NCI-H345 (cell line): ENCODE data around the gene SLC22A23.

Experiments
- DNase-seq: peaks from one replicate; lab custom pipeline; 2025; lab: John Stamatoyannopoulos, UW

Gene SLC22A23

DNA sequence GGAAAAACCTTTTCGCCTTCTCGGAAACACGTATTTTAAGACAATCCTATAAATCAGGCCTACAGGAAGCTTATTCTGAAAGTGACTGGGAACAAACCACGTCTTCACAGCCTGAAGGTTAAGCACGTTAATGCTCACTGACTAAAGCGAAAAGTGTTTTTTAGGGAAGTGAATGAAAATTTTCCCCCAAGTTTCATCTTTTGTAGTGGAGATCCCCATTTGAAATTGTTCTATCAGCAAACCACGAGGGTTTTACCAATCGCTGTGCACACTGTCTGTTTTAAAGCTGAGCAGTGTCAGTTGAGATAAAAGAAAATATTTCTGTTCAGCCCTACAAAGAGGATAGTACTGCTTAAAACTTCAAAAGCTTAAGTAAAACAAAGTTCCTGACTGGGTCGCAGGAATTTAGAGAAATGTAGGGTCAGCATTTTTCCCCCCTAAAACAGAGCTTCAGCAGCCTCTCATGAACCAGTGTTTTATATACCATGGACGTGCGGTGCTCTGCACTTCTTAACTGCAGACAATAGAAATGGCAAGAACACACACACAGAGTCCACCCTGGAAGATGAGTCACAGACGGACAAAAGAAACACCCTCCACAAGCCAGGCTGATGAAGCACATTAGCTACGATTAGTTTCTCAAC lies 34.9 kb downstream of the SLC22A23 start:
- no peak for DNase-seq

DNA sequence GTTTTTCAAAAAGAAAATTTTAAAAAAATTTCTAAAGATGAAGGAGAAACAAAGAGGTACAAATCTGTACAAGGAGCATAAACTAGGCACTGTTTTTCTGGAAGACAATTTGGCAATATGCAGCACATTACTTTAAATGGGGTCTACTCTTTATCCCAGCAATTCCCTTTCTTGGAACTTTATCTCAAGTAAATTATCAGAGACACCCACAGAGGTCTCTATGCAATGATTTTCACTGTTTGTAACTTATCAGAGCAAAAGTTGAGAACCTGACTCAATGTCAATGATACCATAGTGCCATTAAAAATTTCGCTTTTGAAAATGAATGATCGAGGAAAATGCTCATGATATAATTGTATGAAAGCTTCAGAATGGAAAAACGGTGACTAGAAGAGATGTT lies 35.7 kb downstream of the SLC22A23 start:
- DNase-seq, result no peak

DNA sequence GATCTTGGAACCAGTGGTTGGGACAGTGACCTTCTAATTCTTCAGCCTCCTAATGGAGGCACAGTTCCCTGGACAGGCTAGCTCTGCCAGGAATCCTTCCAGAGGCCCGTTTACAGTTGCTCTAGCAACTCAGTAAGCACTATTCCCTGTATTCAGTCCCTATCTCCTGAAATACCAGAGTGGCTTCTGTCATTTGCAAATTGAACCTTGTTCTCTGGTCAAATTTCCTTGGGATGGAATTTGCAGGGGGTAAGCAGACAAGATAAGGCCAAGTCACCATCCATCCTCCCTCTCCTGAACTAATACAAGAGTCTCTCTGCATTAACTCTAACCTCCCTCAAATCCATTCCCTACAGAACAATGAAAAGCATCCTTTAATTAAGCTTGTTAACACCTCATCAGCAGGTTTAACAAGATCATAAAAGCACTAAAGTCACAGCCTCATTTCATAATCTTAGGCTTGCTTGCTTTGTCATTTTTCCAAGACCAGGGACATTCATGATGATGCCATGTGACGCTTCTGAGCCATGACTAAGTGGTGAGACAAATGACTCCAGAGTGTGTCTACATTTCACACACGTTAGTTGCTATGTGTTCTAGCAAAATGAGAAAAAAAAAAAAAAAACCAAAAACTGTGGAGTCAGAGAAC lies 37.1 kb downstream of the SLC22A23 start:
- DNase-seq, result peak; percentile 0

DNA sequence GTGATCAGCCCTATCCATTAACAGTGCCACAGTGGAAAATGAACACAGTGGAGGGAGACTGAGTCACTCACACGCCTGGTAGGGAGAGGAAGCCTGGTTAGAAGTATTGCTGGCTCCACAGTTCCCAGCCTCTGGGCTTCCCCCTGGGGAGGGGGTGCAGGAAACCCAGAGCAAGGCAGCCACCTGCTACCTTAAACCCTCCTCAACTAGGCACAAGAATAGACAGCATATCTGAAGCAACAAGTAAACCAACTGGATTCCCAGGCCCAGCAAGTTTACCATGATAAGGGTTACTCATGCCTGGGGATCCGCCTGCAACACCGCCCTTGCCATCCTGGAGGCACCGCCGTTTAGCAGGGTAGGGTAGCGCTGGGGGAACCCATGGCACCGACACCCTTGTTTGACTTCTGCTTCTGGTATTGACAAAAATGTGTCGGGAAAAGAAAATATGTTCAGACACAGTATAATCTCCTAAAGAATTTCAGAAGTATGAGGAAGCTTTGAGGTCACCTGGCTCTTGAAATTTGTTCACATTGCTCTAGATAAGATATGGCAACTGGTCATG lies 38.3 kb downstream of the SLC22A23 start:
- DNase-seq, result no peak

DNA sequence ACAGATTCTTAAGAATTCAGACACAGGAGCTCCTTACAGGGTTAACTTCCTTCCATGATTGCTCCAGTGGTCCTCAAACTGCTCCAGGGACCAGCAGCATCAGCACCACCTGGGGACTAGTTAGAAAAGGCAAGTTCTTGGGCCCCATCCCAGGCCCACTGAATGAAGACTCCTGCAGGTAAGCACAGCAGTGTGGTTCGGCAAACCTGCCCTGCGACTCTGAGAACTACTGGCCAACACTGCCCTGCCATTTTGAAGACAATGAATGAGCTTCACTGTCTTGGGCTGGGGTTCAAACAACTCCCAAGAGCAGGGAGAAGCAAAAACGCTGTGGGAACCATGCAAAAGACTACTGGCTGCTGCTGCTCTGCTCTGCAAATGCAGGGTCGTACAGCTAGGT lies 39.4 kb downstream of the SLC22A23 start:
- DNase-seq, result no peak

DNA sequence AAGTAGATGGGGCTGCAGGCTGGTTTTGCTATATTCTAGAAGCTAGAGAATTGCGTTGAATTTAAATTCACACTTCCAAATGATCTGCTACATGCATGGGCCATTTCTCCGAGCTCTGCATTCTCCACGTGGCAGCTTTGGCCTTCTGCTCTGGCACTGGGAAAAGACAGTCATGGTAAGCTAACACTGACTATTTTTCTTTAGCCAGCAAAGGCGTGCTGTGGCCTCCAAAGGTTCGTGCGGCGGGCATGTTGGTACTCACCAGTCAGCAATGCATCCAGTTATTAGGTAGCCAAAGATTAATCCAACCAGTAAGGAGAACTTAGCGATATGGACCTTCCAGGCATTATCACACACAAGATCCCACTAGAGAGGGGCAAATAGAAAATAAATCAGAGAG lies 41.4 kb downstream of the SLC22A23 start:
- DNase-seq, result no peak

DNA sequence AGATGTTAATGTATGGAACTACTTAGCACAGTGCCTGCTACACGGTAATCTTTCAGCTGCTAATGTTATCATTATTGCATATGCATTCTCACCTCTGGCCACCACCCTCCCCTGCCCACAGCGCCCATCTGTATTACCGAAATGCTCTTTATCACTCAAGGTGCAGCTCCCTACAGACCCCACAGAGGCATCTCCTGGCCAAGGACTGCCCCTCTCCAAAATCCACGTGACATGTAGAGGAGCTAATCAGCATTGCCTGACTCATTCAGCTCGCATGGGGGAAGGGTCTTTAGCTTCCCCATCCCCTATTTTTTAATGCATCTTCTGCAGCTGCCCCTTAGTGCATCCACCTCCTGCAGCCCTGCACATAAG lies 41.8 kb downstream of the SLC22A23 start:
- DNase-seq, result no peak

DNA sequence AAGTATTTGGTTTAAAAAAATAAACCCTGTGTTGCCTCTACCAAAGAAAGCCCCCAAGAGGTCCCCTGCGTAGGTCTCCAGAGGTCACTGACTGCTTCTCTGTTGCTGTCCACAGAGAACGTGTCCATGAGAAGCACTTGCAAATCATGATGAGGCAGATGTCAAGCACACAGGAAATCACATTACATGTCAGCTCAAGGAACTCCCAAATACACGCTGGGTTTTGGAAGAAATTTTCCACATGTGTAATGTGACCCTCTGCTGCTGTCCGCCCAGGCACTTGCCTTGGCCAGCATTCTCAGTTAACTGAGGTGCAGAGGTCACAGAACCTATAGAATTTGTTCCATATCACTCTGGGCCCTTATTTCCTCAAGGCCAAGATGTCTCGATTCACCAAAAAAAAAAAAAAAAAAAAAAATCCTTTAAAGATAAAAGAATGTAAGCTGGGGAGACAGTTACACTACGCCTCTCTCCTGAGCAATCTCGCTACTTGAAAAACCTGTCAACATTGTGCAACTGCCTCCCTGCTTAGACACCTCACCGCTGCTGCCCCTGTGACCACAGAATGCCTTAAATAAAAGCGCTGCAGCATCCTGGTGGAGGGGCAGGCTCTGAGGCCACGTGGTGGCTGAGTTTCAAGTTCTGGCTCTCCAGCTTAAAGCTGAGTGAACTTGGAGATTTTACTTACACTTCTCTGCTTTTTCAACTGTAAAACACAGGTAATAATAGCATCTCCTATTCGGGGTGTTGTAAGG lies 42.3 kb downstream of the SLC22A23 start:
- DNase-seq, result no peak

DNA sequence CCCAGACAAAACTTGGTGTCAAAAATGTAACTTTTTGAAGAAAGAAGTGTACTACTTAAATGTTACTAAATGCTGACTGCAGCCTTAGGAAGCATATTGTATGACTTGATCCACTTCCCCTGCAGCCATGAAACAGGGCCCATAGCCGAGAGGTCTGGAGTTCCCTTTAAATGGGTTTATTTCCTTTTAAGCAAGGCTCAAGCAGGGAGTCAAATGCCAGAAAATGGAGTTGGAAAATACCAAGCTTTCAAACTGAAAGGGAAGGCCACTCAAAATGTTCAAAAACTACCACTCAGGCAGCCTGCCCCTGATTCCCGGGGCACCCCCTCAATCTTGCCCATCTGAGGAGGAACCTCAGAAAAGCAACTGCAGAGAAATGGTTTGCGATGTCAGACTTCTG lies 43.3 kb downstream of the SLC22A23 start:
- no peak for DNase-seq

DNA sequence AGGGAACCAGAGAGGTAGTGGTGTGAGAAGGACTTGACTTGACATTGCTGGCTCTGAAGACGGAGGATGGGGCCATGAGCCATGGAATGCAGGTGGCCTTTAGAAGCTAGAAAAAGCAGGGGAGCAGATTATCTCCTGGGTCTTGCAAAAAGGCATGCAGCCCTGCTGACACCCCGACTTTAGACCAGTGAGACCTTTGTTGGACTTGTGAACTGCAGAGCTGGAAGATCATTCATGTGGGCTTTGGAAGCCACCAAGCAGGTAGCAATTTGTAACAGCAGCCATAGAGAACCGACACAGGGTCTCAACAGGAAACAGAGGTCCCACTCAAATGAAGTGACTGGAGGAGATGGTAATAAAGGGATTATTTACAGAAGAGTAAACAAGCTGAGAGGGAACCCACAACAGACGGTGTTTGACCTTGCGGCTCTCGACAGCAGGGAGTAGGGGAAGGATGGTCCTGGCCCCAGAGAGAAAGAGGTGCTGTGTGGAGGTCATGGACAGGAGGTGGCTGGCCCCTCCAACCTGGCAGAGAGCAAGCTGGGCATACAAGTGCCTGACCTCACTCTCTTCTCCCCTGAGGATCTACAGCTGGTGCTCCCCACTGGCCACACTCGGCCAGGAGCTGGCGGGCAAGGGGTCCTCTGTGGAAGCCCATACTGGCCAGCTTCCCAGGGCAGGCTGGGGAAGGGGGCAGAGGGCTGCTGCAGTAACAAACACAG lies 43.9 kb downstream of the SLC22A23 start:
- no peak for DNase-seq

DNA sequence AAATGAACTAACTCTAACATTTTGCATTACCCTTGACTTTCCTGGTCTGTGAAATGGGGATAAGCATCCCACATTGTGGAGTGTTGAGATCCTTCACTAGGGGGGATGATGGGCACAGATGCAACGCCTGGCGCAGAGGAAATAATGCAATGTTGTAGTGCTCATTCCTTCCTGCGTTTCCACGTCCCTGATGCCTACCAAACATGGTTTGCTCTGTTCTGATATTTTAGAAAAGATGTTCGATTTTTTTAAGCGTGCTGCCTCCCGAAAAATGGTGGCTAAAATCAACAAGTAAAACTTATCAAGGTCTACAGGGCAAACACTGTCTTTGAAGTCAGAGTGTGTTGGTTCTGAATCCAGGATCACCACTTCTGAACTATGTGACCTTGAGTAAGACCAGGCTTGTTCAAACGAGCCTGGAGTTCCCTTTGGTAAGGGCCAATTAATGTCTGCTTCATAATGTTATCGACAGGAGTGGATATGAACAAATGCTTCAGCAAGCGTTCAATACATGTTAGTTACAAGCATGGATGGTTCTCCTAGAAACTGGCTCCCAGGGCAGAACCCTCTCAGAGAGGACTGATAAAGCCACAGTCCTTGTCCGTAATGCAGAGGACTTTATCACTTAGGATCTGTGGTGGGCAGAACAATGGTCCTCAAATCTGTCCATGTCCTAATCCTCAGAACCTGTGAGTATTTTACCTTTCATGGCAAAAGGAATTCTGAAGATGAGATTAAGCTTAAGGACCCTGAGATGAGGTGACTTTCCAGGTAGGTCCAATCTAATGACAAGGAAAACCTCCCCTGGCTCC lies 44.7 kb downstream of the SLC22A23 start:
- DNase-seq, result no peak

DNA sequence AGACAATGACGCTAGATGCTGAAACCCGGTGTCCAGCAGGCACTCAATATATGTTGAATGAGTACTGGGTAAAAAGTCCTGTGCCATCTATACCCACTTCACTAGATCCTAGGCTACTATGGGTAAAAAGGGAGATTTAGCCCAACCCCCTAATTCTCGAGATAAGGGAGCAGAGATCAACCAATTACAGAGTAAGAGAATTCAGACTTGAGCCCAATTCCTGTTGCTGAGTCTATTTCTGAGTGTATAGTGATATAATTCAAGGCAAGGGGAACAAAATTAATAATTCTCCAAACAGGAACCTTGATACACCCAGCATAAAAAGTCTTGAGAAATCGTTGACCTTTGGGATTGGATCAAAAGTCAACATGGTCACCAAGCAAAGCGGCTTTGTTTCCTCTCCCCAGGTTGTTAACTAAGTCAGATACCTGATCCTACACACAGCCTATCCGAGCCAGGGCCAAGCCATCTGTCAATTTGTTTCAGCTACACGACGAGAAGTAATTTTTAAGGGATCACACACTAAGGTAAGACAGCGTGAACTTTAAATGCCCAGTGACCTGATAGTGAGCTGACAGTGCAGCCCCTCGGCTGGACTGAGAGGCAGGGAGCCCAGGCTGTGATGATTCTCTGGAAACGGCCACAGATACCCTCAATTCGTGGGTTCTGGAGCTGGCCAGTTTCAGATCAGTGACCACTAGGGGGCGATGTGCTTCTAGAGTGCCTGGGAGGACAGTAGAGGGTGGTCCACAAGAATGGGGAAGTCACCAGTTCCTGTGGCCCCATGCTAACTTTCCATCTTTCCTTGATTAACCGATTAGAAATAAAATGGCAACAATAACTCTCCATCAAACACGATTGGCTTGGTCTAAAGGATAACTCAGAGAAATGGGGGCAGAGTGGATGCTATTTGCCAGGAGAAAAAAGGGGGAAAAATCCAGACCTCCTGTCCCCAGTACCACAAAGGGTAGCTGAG lies 46.2 kb downstream of the SLC22A23 start:
- peak; percentile 4 for DNase-seq

DNA sequence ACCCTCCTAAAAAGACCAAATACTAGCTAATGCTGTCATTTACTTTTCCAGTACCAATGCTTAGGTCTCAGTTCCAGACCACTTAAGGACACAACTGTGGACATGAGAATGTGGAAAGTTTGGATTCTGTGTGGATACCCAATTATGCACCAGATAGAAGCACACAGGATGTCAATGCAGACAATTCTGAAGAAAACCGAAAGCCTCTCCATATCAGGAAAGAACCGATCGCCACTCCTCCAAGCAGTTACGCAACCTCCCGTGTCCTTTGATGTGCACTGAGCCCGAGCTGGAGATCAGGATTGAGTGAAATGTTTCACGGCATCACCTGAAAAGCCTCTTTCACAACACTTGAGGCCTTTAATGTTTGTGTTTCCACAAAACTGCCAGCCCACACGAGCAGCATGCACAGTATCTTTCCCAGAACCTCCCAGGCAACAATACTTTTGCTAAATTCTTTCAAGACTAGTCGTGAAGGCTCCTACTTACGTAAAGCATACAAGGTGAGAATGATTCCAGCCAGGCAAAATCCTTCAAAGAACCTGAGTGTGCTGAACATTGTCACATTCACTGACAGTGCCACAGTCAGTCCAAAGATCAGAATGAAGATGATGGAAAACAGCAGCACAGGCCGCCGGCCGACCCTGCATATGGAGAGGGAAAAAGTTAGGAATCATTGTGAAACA lies 47.0 kb downstream of the SLC22A23 start:
- DNase-seq, result no peak

DNA sequence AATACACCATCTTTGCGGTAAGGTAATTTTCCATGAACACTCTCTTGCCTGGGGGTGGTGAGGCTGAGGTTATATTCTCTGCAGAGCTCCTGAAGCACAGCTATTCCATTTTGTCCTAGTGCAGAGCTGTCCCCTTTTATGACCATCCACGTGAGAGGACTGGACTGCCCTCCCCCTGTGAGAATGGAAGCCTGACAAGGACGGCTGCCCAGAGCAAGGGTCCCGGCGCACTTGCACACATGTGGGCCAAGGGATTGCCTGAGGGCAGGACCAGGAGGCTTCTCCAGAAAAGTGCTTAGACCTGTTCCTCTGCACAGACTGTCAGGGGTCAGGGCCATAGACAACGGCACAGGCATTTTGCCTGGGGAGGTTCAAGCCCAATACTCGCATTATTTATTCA lies 48.2 kb downstream of the SLC22A23 start:
- no peak for DNase-seq

DNA sequence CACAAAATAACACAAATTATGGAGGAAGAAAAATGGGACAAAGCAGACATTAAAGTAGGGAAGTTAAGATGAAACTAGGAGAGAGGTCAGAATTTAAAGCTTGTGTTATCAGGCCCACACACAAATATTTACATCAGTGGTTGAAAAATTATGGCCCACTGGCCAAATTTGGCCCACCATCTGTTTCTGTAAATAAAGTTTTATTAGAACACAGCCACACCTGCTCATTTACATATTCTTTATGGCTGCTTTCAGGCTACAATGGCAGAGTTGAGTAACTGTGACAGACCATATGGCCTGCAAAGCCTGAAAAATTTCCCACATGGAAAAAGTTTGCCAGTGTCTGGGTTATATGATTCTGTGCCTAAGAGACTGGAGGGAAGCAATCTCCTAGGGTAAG lies 49.0 kb downstream of the SLC22A23 start:
- DNase-seq, result no peak

DNA sequence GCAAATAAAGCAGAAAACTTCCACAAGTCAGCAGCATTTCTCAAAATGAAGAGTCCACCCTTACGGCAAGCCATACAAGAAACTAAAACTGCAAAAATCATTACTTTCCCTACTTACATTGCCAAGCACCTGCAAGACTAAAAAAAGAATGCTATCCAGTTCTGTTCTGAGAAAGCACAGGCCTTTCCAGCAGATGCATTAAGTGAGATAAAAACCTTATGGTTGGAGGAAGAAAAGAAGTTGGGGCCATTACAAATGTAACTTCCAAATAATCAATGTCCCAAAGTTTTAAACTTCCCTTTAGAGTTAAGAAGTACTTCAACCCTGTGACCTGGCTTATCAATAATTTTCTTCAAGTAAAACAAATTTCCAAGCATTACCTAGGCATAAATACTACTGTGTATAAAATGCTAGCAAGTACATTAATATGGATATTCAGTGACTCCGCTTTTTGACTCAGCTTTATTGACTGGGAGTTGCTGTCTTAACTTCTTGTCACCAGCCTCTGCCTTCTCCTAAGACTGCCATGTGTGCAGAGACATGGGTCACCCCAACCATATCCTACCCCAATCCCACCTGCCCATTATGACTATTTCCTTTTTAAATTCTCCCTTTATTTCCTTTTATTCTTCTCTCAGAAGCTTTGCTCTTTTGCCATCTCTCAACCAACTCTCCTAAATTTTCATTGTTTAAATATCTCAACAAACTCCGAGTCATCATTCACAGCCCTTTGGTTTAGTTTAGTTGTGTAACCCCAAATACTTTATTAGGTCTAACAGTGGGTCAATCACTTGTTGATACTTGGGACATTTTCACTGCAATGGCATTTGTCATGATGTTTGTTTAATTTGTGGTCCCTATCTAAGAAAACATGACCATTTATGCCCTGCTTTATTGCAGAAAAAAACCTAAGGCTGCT lies 49.7 kb downstream of the SLC22A23 start:
- no peak for DNase-seq

DNA sequence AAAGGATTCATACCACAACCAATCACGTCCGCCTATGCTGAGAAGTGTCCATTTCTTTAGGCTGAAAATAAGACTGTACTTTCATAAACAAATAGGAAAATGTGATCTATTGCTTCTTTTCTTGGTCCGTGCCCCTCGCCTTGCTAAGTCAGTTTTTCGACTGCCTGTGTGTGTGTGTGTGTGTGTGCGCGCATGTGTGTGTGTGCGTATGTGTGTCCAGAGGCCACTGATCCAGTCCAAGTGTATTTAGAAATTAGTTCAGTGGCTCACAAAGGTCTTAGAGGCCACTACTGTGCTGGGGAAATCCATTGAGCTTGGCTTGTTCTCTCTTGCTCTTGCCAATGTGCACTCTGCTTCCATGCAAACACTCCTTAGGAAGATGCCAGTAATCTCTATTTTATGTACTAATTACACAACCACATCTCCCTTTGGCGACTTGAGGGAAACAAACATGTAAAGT lies 50.5 kb downstream of the SLC22A23 start:
- DNase-seq, result no peak

DNA sequence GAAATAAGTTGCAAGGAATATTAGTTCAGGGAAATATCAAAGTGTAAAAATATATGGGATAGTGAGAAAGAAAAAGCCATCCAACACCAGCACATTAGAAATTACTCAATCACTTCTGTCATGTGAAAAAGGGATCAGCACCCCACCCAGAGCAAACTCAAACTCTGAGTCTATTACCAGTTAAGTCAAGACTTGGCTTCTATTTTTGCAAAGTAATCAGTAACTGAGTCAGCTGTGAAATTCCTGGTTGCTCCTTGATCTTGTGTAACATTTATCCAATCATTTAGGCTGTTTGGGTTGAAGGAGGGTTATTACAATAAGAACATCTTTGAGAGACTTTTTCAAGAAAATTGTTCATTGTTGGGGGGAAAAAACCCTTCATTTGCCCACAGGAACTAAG lies 51.2 kb downstream of the SLC22A23 start:
- no peak for DNase-seq

DNA sequence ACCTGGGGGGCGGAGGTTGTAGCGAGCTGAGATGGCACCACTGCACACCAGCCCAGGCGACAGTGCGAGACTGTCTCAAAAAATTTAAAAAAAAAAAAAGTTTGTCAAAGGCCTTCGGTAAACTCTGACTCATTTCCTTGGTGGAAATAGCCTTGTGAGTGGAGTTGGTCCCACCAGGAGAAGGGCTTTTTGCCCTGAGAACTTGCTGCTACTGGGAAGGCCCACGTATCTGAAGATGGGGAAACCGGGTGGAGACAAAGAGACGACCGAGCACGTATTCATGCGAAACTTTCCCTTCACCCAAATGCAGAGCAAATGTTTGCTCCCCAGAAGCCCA lies 51.7 kb downstream of the SLC22A23 start:
- no peak for DNase-seq
